Skin epidermis (tissue), 12 donors: ENCODE measurements around the gene RNF223.

Experiments used
- H3K27ac ChIP-seq, 21 experiments: fragments of 200-600 bp; sonication (generic) in 11 of 21; one replicate each; pipeline ENCODE4 v1.5.0; 2020; ENCODE audit warnings: mild to moderate bottlenecking in 3 of 21, inconsistent platforms in 2 of 21, moderate library complexity in 2 of 21
- H3K4me3 ChIP-seq, 7 experiments: fragments of 200-600 bp; sonication (generic) in 2 of 7; one replicate each; pipeline ENCODE4 v1.5.0; 2020; ENCODE audit warnings: inconsistent platforms in 2 of 7, mild to moderate bottlenecking in 2 of 7, moderate library complexity in 1 of 7

Gene RNF223

DNA sequence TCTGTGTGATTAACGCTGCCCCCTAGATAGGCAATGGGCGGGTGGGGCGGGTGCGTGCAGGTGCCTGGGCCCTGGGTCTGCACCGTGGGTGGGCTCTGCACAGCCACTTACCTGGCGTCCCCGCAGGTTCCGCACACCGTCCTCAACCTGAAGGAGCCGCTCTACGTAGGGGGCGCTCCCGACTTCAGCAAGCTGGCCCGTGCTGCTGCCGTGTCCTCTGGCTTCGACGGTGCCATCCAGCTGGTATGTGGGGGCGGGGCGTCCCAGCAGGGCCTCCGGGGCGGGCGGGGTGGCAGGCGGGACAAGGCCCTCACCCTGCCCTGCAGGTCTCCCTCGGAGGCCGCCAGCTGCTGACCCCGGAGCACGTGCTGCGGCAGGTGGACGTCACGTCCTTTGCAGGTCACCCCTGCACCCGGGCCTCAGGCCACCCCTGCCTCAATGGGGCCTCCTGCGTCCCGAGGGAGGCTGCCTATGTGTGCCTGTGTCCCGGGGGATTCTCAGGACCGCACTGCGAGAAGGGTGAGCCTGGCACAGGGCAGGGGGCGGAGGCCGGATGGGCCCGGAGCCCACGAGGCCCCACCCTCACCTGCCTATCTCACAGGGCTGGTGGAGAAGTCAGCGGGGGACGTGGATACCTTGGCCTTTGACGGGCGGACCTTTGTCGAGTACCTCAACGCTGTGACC lies 22.8 kb downstream of the RNF223 start:
- no peak overlapping the region for H3K4me3 ChIP-seq
- no peak overlapping the region for H3K27ac ChIP-seq

DNA sequence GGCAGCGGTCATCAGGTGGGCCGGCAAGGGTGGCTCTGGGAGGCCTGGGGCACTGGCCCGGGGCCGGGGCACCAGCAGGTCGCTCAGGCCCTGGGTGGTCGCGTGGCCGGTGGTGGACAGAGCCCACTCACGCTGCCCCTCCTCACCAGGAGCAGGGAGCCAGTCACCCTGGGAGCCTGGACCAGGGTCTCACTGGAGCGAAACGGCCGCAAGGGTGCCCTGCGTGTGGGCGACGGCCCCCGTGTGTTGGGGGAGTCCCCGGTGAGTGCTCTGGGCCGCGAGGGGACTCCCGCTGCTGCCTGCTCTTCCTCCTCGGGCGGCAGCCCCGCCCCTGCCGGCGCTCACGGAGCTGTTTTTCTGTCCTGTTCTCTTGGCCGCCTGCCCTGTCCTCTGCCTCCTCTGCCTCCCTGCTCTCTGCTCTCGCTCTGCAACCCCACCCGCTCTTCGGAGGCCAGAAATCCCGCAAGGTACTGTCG lies 23.5 kb downstream of the RNF223 start:
- Histone ChIP-seq H3K27ac (no peak overlapping the region), H3K4me3 (no peak overlapping the region)

DNA sequence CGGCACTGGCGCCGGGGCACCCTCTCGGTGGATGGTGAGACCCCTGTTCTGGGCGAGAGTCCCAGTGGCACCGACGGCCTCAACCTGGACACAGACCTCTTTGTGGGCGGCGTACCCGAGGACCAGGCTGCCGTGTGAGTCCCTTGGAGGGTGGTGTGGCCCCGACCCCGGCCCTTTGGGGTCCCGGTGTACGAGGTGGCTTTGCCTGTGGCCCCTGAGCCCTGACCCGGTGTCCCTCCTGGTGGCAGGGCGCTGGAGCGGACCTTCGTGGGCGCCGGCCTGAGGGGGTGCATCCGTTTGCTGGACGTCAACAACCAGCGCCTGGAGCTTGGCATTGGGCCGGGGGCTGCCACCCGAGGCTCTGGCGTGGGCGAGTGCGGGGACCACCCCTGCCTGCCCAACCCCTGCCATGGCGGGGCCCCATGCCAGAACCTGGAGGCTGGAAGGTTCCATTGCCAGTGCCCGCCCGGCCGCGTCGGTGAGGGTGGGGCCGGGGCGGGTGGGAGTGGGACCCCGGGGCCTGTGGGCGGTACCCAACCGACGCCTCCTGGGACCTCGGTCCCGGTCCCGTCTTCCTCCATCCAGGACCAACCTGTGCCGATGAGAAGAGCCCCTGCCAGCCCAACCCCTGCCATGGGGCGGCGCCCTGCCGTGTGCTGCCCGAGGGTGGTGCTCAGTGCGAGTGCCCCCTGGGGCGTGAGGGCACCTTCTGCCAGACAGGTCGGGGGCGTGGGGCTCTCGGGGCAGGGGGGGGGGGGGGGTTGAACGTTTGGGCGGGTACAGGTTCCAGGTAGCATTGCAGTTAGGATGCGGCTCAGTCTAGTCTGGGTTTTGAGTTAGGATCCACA lies 24.6 kb downstream of the RNF223 start:
- Histone ChIP-seq H3K4me3 (no peak overlapping the region), H3K27ac (no peak overlapping the region)

DNA sequence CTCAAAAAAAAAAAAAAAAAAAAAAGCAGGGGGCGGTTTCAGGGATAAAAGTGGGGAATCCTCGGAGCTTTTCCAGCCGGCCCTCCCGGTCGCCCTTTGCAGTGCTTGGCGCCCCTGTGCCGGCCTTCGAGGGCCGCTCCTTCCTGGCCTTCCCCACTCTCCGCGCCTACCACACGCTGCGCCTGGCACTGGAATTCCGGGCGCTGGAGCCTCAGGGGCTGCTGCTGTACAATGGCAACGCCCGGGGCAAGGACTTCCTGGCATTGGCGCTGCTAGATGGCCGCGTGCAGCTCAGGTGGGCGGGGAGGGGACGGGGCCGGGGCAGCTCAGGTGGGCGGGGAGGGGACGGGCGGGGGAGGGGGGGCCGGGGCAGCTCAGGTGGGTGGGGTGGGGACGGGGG lies 25.3 kb downstream of the RNF223 start:
- Histone ChIP-seq H3K4me3 (no peak overlapping the region), H3K27ac (no peak overlapping the region)

DNA sequence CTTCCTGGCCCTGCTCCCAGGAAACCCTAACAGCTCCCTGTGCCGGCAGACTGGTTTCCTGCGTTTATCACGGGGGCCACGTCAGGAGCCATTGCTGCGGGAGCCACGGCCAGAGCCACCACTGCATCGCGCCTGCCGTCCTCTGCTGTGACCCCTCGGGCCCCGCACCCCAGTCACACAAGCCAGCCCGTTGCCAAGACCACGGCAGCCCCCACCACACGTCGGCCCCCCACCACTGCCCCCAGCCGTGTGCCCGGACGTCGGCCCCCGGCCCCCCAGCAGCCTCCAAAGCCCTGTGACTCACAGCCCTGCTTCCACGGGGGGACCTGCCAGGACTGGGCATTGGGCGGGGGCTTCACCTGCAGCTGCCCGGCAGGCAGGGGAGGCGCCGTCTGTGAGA lies 26.1 kb downstream of the RNF223 start:
- Histone ChIP-seq H3K4me3 (no peak overlapping the region), H3K27ac (no peak overlapping the region)

DNA sequence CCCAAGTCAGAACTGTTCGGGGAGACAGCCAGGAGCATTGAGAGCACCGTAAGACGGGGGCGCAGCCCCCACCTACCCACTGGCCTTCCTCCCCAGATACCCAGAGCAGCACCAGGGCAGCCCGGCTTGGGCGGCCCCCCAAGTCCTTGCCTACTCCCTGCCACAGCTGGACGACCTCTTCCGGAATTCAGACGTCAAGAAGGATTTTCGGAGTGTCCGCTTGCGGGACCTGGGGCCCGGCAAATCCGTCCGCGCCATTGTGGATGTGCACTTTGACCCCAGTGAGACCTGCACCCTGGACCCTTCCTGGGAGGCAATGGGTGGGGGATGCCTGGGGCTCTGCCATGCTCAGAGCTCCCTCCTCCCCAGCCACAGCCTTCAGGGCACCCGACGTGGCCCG lies 26.7 kb downstream of the RNF223 start:
- Histone ChIP-seq H3K4me3 (no peak overlapping the region), H3K27ac (no peak overlapping the region)

DNA sequence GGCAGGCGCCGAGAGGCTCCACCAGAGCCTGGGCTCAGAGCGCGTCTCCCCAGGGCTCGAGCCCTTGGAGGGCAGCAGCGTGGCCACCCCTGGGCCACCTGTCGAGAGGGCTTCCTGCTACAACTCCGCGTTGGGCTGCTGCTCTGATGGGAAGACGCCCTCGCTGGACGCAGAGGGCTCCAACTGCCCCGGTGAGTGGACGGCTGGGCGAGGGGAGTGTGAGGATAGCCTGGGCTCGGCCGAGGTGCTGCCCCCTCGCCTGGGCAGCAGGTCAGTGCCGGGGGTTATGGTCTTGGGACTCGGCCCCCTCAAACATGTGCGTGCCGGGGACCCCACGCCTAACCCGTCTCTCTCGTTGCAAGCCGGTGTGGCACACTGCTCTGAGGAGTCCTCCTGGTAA lies 27.3 kb downstream of the RNF223 start:
- Histone ChIP-seq H3K27ac (no peak overlapping the region), H3K4me3 (no peak overlapping the region)

DNA sequence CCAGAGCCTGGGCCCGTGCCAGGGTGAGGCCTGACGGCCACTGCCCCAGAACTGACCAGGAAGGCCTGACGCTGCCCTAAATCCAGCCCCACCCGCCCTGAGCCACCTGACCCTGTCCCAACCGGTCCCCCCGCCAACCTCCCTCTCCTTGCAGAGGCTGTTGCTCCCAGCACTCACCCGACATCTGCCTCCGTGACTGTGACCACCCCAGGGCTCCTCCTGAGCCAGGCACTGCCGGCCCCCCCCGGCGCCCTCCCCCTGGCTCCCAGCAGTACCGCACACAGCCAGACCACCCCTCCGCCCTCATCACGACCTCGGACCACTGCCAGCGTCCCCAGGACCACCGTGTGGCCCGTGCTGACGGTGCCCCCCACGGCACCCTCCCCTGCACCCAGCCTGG lies 27.9 kb downstream of the RNF223 start:
- no peak overlapping the region for H3K4me3 ChIP-seq

DNA sequence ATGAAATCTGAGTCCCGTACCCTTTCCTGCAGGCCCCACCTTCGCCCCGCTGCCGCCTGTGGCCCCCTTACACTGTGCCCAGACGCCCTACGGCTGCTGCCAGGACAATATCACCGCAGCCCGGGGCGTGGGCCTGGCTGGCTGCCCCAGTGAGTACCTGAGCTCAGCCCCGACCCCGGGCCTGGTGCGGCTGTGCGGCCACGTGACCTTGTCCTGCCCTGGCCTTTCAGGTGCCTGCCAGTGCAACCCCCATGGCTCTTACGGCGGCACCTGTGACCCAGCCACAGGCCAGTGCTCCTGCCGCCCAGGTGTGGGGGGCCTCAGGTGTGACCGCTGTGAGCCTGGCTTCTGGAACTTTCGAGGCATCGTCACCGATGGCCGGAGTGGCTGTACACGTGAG lies 29.0 kb downstream of the RNF223 start:
- H3K4me3 ChIP-seq: no peak overlapping the region
- H3K27ac ChIP-seq: no peak overlapping the region

More for the DNA sequence above, 27.9 kb downstream of the RNF223 start:
- no peak overlapping the region for H3K27ac ChIP-seq

DNA sequence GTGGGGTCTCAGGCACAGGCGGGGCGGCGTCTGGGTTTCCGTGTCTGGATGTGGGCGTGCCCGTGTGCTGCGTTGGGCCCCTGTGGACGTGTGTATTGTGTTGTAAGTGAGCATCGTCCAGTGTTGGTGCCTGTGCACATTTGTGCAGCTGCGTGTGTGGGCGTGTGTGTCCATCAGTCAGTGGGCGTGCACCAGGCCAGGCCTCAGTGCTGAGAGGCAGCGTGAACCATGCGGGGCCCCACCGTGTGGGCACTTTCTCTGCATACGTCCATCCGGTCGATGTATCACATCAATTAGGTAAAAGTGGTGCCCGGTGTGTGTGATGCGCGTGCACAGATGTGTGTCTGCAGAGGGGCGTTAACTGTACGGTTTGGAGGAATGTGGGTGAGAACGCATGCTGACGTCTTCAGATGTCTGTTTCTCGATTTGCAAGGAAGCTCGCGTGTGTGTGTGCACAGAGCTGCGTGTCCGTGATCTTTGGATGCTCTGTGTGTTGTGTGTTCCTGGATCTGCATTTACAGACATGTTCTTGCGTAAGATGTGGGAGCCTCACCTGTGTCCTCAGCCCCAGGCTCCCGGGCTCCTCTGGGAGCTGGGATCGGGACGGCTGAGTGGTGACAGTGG lies 29.5 kb downstream of the RNF223 start:
- Histone ChIP-seq H3K4me3 (no peak overlapping the region), H3K27ac (no peak overlapping the region)

DNA sequence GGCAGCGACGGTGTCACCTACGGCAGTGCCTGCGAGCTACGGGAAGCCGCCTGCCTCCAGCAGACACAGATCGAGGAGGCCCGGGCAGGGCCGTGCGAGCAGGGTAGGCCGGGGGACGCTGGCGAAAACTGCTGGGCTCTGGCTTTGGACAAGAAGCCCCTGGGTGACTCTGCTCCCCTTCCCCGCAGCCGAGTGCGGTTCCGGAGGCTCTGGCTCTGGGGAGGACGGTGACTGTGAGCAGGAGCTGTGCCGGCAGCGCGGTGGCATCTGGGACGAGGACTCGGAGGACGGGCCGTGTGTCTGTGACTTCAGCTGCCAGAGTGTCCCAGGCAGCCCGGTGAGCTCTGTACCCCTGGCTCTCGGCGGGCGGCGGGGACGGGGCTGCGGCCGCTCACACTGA lies 30.2 kb downstream of the RNF223 start:
- Histone ChIP-seq H3K4me3 (no peak overlapping the region), H3K27ac (no peak overlapping the region)

DNA sequence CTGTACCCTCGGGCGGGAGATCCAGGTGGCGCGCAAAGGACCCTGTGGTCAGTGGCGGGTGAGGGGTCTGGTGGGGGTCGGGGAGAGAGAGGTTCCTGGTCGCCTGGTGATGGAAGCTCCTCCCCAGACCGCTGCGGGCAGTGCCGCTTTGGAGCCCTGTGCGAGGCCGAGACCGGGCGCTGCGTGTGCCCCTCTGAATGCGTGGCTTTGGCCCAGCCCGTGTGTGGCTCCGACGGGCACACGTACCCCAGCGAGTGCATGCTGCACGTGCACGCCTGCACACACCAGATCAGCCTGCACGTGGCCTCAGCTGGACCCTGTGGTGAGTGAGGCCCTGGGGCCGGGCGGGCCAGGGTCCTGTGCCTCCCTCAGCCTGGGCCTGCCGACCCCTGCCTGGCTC lies 30.7 kb downstream of the RNF223 start:
- H3K4me3 ChIP-seq: no peak overlapping the region
- no peak overlapping the region for H3K27ac ChIP-seq

DNA sequence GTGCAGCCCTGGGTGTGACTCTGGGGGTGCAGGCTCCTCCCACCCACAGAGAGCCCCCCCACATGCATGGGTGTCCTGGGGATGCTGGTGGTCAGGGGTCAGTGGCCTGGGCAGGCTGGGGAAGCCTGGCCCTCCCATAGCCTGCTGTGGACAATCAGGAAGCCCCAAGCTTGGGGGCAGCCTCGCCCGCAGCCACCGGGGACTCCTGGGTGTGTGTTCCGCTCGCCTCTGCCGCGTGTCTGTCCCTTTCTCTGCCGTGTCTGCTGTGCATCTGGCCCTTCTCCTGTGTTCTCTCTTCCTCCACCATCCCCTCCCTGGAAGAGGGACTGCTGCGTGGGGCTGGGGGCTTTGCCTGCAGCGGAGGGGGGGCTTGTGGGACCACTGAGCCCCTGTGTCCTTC lies 31.3 kb downstream of the RNF223 start:
- Histone ChIP-seq H3K4me3 (no peak overlapping the region), H3K27ac (no peak overlapping the region)

DNA sequence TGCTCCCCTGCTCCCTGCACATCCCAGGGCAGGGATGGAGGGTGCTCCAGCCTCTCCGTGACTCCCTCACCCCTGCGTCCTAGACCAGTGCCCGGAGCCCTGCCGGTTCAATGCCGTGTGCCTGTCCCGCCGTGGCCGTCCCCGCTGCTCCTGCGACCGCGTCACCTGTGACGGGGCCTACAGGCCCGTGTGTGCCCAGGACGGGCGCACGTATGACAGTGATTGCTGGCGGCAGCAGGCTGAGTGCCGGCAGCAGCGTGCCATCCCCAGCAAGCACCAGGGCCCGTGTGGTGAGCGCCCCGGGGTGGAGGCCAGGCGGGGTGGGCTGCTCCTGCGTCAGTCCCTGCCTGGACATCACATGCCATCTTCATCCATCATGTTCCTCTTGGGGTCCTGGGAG lies 32.2 kb downstream of the RNF223 start:
- no peak overlapping the region for H3K4me3 ChIP-seq
- H3K27ac ChIP-seq: no peak overlapping the region

DNA sequence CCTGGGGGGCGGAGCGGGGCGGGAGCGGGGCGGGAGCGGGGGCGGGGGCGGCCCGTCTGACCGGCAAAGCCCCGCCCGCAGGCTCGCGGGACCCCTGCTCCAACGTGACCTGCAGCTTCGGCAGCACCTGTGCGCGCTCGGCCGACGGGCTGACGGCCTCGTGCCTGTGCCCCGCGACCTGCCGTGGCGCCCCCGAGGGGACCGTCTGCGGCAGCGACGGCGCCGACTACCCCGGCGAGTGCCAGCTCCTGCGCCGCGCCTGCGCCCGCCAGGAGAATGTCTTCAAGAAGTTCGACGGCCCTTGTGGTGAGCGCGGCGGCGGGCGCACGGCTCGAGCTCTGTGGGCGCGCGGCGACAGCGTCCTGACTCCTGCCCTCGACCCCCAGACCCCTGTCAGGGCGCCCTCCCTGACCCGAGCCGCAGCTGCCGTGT lies 33.0 kb downstream of the RNF223 start:
- no peak overlapping the region for H3K27ac ChIP-seq
- H3K4me3 ChIP-seq: no peak overlapping the region

DNA sequence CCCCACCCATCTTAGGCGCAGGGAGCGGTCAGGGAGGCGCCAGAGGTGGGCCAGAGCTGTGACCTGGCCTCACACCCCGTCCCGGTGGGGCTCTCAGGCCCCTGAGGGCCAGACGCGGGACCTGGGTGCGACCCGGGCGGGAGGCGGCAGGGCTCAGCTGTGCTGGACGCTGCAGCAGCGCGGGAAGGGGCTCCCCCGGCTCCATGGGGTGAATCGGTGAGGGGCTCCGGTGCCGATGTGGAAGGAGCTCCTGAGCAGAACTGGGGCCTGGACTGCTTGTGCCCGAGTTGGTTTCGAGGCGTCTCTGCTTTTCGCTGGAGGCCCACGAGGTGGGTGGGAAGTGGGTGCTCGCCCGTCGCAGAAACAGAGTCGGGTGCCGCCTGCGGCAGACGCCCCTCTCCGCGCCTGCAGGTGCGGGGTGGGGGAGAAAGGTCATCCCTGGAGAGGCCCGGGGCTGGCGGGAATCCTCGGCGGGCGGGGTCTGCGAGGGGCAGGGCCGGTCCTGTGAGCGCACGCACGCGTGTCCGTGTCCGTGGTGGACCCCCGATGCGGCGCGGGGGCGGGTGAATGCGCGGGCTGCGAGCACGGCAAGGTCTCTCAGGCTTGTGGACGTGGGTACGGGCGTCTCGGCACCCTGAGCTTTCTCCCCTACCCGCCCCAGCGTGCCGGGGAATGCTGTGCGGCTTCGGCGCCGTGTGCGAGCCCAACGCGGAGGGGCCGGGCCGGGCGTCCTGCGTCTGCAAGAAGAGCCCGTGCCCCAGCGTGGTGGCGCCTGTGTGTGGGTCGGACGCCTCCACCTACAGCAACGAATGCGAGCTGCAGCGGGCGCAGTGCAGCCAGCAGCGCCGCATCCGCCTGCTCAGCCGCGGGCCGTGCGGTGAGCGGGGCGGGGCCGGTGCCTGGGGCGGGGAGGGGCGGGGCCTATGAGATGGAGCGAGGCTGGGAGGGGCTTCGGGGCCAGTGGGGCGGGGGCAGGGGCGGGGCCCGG lies 33.8 kb downstream of the RNF223 start:
- H3K4me3 ChIP-seq: peak overlapping the region; percentile 12 to 38 (median 25)
- peak overlapping the region in 5 of 21 experiments; percentile 5 to 56 (median 35) for H3K27ac ChIP-seq

DNA sequence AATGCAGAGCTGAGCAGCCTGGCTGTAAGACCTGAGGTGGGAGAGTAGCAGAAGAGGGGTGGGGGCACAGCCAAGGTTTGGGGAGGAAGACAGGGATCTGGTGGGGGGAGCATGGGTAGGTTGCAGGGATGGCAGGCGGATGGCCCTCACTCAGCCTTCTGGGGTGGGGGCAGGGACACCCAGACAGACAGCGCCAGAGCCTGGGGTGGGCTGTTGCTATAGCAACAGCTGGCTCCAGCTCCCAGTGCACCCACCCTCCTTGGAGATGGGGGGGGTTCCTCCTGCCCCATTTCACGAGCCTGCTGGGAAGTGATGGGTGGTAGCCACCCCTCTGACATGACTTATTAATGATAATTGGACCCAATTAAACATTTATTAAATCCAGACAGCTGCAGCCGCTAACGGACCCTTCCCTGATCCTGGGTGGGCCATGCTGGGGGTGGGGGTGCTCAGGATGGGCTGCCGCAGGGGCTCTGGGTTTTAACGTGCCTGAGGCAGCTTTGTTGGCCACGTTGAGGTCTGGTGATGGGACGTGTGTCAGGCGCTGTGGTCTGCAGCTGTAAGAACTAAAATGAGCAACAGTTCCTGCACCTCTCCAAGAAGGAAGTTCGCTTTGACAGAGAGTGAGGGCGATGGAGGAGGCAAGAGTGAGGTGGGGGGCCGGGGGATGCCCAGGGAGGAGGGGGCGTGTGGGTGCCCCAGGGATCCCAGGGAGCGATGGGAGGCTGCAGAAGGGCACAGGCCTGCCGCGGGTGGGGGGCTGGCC lies 34.8 kb downstream of the RNF223 start:
- no peak overlapping the region for H3K27ac ChIP-seq
- no peak overlapping the region for H3K4me3 ChIP-seq

DNA sequence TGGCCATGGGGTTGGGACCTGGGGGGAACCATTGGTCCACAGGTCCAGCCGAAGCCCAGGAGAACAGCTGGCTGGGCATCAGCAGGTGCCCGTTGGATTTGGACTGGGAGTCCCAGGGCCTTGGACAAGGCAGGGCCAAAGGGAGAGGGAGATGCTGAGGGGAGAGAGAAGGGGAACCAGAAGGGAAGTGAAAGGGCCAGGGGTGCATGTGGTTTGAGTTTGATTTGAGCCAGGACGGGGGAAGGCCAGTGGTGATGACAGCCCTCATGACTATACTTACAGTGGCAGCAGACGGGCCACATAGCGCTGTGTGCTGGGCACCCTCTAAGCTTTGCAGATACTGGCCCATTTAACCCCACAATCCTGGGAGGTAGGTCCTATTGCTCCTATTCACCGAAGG lies 35.4 kb downstream of the RNF223 start:
- Histone ChIP-seq H3K27ac (no peak overlapping the region), H3K4me3 (no peak overlapping the region)
